Activated CD8-positive, alpha-beta memory T cell treated with anti-CD3 and anti-CD28 coated beads for 36 hours (primary cell): ENCODE data around the gene RBBP8NL. TPM values are rescaled to one million over a fixed set of nuclear protein-coding genes. Genes with fewer than 3 reads are reported as not detected.

Experiments used
- CTCF ChIA-PET: fragments of 350-600 bp; sonication (Branson Sonifier 250); formaldehyde crosslinking; loops from one replicate; lab custom pipeline; 2021; ENCODE audit warnings: antibody characterized with exemption; lab: Charles Lee
- POLR2A ChIA-PET: fragments of 350-600 bp; sonication (Branson Sonifier 250); formaldehyde crosslinking; loops from one replicate; lab custom pipeline; 2021; ENCODE audit warnings: antibody characterized with exemption; lab: Charles Lee
- total RNA-seq, 2 experiments: library from RNA; stranded (reverse); gene quantifications; one replicate each; pipeline ENCODE4 v1.2.3, GENCODE V29; 2021

Gene RBBP8NL
- total RNA-seq, 2 experiments from 2014 or later: not detected

GRCh38 chr20:62463651-62464424 lies 36.5 kb upstream of the RBBP8NL start:
- ChIA-PET POLR2A (no interaction called here), CTCF (no interaction called here)

GRCh38 chr20:62462976-62463592 lies 35.7 kb upstream of the RBBP8NL start:
- ChIA-PET POLR2A (no interaction called here), CTCF (no interaction called here)

DNA sequence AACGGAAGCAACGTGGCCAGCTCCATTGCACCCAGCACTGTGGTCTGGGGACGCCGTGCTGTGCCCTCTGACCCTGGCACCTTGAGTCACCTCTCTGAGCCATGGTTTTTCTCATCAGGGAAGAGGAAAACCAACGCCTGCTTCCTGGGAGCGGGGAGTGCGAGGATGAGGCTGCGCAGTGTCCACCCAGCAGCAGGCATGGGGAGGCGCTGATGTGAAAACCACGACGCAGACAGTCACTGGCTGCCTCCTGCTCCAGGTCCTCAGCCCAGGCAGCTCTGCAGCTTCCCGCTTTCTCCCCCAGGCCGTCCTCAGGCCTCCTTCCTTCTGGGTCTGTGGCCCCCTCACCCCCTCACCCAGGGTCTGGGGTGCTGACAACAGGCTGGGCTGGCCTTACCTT lies 34.5 kb upstream of the RBBP8NL start:
- ChIA-PET CTCF (no interaction called here), POLR2A (no interaction called here)

GRCh38 chr20:62461157-62461556 lies 33.8 kb upstream of the RBBP8NL start:
- ChIA-PET POLR2A (no interaction called here), CTCF (no interaction called here)

GRCh38 chr20:62460678-62461077 lies 33.3 kb upstream of the RBBP8NL start:
- POLR2A ChIA-PET: no interaction called here
- CTCF ChIA-PET: no interaction called here

GRCh38 chr20:62459488-62459887 lies 32.1 kb upstream of the RBBP8NL start:
- CTCF ChIA-PET: no interaction called here
- POLR2A ChIA-PET: no interaction called here

- CTCF ChIA-PET: no interaction called here
- POLR2A ChIA-PET: no interaction called here
These were observed 31.2 kb upstream of the RBBP8NL start for GRCh38 chr20:62458275-62459251.

GRCh38 chr20:62457831-62458230 lies 30.5 kb upstream of the RBBP8NL start:
- ChIA-PET POLR2A (no interaction called here), CTCF (no interaction called here)

- CTCF ChIA-PET: no interaction called here
- POLR2A ChIA-PET: no interaction called here
These were observed 29.8 kb upstream of the RBBP8NL start for GRCh38 chr20:62457098-62457497.

- CTCF ChIA-PET: no interaction called here
These were observed 28.6 kb upstream of the RBBP8NL start for GRCh38 chr20:62455929-62456328.

GRCh38 chr20:62454904-62455636 lies 27.7 kb upstream of the RBBP8NL start:
- POLR2A ChIA-PET: no interaction called here
- CTCF ChIA-PET: no interaction called here

More at GRCh38 chr20:62455929-62456328, 28.6 kb upstream of the RBBP8NL start:
- POLR2A ChIA-PET: no interaction called here

GRCh38 chr20:62453186-62453808 lies 26.0 kb upstream of the RBBP8NL start:
- POLR2A ChIA-PET: no interaction called here
- CTCF ChIA-PET: interaction anchor here (0.5 kb wide), 1 partner anchor 226 kb away, joined by 3 read pairs; no protein-coding TSS in a partner anchor

DNA sequence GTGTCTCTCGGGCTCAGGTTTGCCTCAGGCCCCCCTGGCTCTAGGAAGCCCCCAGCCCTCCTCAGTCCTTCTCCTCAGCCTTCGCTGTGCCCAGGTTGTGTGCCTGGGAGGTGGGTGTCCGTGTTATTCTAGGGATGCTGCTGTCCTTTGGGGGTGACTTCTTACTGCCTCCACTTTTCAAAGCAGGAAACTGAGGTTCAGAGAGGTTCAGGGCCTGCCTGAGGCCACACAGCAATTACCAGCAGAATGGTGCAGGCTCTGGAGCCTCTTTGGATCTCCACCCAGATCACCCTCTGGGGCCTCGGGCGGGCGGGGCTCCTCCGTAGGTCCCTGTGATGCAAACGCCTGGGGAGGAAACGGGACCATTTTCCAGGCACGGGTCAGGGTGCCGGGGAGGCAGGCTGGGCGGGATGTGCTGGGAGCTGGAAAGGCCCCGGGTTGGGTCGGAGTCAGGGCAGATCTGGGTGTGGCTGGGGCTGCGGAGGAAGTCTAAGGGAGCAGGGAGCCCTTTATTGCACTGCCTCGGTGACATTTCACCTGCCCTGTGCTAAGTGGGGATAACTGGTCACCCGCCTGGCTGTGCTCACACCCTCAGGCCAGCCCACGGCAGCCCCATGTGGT lies 25.2 kb upstream of the RBBP8NL start:
- CTCF ChIA-PET: no interaction called here

GRCh38 chr20:62451970-62452369 lies 24.6 kb upstream of the RBBP8NL start:
- CTCF ChIA-PET: no interaction called here

More for the DNA sequence above, 25.2 kb upstream of the RBBP8NL start:
- POLR2A ChIA-PET: no interaction called here

DNA sequence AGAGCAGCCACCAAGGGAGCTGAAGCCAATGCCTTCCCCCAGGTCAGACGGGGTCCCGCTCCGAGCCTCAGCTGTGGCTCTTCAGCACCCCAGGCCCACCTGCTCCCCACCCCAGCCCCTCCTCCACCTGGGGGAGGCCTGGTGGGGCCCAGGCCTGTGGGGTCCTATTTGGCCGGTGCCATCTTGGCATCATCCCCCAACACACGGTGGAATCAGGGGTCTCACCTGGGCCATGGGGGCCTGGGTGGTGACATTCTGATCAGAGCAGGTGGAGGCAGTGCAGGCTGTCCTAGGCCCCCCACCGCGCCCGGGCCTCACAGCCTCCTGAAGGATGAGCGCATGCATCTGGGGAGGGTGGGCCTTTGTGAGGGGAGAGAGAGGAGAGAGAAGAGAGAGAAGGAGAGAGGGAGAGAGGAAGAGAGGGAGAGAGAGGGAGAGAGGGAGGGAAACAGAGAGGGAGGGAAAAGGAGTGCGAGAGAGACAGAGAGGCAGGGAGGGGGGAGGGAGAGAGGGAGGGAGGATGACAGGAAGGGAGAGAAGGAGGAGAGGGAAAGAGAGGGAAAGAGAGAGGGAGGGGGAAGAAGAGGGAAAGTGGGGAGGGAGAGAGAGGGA lies 23.9 kb upstream of the RBBP8NL start:
- ChIA-PET CTCF (no interaction called here), POLR2A (no interaction called here)

More at GRCh38 chr20:62451970-62452369, 24.6 kb upstream of the RBBP8NL start:
- POLR2A ChIA-PET: no interaction called here

DNA sequence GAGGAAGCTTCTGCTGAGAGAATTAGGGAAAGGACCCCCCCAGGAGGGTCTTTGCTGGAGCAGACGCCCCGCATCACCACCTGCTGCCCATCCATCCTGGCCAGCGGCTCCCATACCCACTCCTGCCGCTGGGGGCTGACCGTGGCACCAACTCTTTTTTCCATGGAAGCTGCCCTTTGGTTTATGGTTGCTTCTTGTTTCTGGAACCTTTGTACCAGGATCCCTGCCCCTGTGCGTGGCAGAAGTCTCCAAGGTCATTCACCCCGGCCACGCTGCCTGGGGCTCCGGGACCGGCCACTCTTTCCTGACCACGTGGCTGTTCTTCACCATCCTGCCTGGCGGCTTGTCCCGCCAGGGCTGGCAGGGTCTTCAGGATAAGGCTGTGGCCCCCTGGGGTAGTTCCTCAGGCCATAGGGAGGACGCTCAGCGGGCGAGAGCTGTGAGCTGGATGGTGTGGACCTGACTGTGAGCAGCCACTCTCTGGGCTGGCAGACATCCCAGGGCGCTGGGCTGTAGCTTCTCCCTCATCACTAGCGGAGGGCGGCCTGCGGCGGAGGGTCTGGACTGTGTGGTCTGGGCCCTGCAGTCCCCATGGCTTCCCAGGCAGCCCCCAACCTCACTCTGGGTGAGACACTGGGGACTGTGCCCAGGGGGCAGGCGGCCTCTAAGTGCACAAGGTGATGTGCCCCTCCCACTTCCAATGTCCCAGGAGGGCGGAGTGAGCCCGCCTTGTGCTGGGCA lies 22.8 kb upstream of the RBBP8NL start:
- ChIA-PET POLR2A (no interaction called here), CTCF (no interaction called here)

DNA sequence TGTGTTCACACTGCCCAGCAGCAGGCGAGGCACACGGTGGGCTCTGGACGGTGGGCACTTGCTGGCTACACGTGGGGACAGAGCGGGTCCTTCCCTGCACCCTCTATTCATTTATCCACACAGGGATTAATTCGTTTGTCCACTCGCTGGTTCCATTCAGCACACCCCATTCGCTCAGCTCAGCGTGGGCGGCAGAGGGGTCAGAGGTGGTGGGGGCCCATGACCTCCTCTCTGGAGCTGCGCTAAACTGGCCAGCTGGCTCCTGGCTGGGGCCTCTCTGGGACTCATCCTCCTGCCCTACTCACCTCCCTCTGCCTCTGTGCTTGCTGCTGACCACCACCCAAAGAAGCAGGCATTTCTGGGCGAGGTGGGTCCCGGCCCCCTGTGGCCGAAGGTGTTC lies 21.4 kb upstream of the RBBP8NL start:
- ChIA-PET POLR2A (no interaction called here), CTCF (no interaction called here)
